Neutrophil (primary cell): Measurements from ENCODE around the gene PANK2.

Experiments
- H3K27ac ChIP-seq: fragments of 200-600 bp; sonication (generic); 2 replicates; pipeline ENCODE4 v1.5.1; 2016; ENCODE audit warnings: mild to moderate bottlenecking, moderate library complexity
- H3K27me3 ChIP-seq: fragments of 200-600 bp; sonication (generic); 2 replicates; pipeline ENCODE4 v1.6.0; 2016; ENCODE audit warnings: mild to moderate bottlenecking
- H3K36me3 ChIP-seq: fragments of 200-600 bp; sonication (generic); 2 replicates; pipeline ENCODE4 v1.5.1; 2017
- H3K4me1 ChIP-seq, 2 experiments: fragments of 200-600 bp in 1 of 2; sonication (generic) in 1 of 2; 1 replicate in 1 of 2; 2 replicates in 1 of 2; pipeline versions ENCODE4 v1.5.1 to v1.6.1; 2013 to 2016; ENCODE audit warnings: low read depth in 1 of 2, low read length in 1 of 2, mild to moderate bottlenecking in 1 of 2, moderate library complexity in 1 of 2; ENCODE audit not compliant: control insufficient read depth in 1 of 2, insufficient read depth in 1 of 2
- H3K4me3 ChIP-seq, 2 experiments: fragments of 200-600 bp in 1 of 2; sonication (generic) in 1 of 2; 1 replicate in 1 of 2; 2 replicates in 1 of 2; pipeline ENCODE4 v1.5.1; 2013 to 2016; ENCODE audit warnings: low read depth in 1 of 2, low read length in 1 of 2, mild to moderate bottlenecking in 1 of 2, moderate library complexity in 1 of 2
- H3K9me3 ChIP-seq: fragments of 200-600 bp; sonication (generic); 2 replicates; pipeline ENCODE4 v1.5.1; 2016
- CTCF ChIP-seq: fragments of 200-600 bp; sonication (generic); IDR thresholded peaks from 2 replicates; pipeline ENCODE4 v1.5.1; 2016; ENCODE audit warnings: antibody characterized with exemption

The PANK2 gene

GRCh38 chr20:3858689-3859088 lies 30.5 kb upstream of the PANK2 start:
- H3K4me1 ChIP-seq: peaks cover 7 to 8% of the 10 kb centered on the region in 2 experiments
- TF ChIP-seq CTCF: no peak
- H3K36me3 ChIP-seq: peaks cover 70% of the 10 kb centered on the region
- H3K4me3 ChIP-seq: no peak overlapping the region
- no peaks in the 10 kb centered on the region for H3K9me3 ChIP-seq
- H3K27me3 ChIP-seq: no peaks in the 10 kb centered on the region
- H3K27ac ChIP-seq: no peak overlapping the region

GRCh38 chr20:3861191-3861590 lies 28.0 kb upstream of the PANK2 start:
- Histone ChIP-seq H3K36me3 (peaks cover 93% of the 10 kb centered on the region), H3K27me3 (no peaks in the 10 kb centered on the region), H3K9me3 (no peaks in the 10 kb centered on the region), H3K4me1 (no peaks in the 10 kb centered on the region), H3K4me3 (no peak overlapping the region), H3K27ac (no peak overlapping the region)
- no peak for TF ChIP-seq CTCF

- Histone ChIP-seq H3K9me3 (no peaks in the 10 kb centered on the region), H3K27ac (no peak overlapping the region), H3K36me3 (peaks cover 96% of the 10 kb centered on the region), H3K4me1 (no peaks in the 10 kb centered on the region), H3K27me3 (no peaks in the 10 kb centered on the region), H3K4me3 (no peak overlapping the region)
- TF ChIP-seq CTCF: no peak
These were observed 26.9 kb upstream of the PANK2 start for GRCh38 chr20:3862333-3862732.

GRCh38 chr20:3863317-3863716 lies 25.9 kb upstream of the PANK2 start:
- Histone ChIP-seq H3K27me3 (no peaks in the 10 kb centered on the region), H3K9me3 (no peaks in the 10 kb centered on the region), H3K4me3 (no peak overlapping the region), H3K27ac (no peak overlapping the region), H3K4me1 (no peaks in the 10 kb centered on the region), H3K36me3 (peaks cover 96% of the 10 kb centered on the region)
- TF ChIP-seq CTCF: no peak

GRCh38 chr20:3864518-3864917 lies 24.7 kb upstream of the PANK2 start:
- no peaks in the 10 kb centered on the region for H3K27me3 ChIP-seq
- H3K4me3 ChIP-seq: no peak overlapping the region
- H3K9me3 ChIP-seq: no peaks in the 10 kb centered on the region
- H3K36me3 ChIP-seq: peaks cover 91% of the 10 kb centered on the region
- H3K27ac ChIP-seq: no peak overlapping the region
- H3K4me1 ChIP-seq: no peaks in the 10 kb centered on the region
- no peak for TF ChIP-seq CTCF
